Measurements from ENCODE around the gene HNRNPL.

DNA sequence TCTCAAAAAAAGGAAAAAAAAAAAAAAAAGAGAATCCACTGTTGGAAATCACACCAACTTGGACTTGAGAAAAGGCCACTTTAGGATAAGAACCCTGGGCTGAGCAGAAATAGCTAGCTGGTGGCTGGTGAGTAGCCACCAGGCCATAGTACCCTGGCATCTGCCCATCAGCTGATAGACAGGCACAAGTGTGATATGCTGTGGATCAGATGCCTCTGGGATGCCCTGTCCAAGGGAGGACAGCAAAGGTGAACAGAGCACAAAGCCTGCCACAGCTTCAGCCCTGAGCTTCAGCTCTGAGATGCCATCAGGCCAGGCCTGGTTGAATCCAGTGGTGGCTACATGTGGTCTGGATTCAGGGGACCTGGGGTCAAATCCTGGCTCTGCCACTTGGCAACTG lies 40.9 kb upstream of the HNRNPL start:
- TF ChIP-seq, protein P1, sequence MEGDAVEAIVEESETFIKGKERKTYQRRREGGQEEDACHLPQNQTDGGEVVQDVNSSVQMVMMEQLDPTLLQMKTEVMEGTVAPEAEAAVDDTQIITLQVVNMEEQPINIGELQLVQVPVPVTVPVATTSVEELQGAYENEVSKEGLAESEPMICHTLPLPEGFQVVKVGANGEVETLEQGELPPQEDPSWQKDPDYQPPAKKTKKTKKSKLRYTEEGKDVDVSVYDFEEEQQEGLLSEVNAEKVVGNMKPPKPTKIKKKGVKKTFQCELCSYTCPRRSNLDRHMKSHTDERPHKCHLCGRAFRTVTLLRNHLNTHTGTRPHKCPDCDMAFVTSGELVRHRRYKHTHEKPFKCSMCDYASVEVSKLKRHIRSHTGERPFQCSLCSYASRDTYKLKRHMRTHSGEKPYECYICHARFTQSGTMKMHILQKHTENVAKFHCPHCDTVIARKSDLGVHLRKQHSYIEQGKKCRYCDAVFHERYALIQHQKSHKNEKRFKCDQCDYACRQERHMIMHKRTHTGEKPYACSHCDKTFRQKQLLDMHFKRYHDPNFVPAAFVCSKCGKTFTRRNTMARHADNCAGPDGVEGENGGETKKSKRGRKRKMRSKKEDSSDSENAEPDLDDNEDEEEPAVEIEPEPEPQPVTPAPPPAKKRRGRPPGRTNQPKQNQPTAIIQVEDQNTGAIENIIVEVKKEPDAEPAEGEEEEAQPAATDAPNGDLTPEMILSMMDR (conservative IDR thresholded peaks at IDR 0.05): no peak
- TF ChIP-seq ZFX (IDR thresholded peaks at IDR 0.05): no peak
